ENCODE measurements around the gene TRIM2. TPM values are rescaled to one million over a fixed set of nuclear protein-coding genes. Genes with fewer than 3 reads are reported as not detected.

The TRIM2 gene
- polyA plus RNA-seq, 1 of the 3 experiments (the other 2 are of a cell fraction), result 16.4 TPM

- H3K9me3 ChIP-seq, result no peaks in the 10 kb centered on the region
- H3K9me2 ChIP-seq, result no peaks in the 10 kb centered on the region
- ChIA-PET POLR2A (no interaction called here), CTCF (interaction anchor here (1.1 kb wide), 1 partner anchor 8 kb away, joined by 3 read pairs; no protein-coding TSS in a partner anchor)
- no peak overlapping the region for H3K9ac ChIP-seq
- WGBS (ENCODE audit: low lambda C conversion rate), result 90% methylated on average over 4 of the region's 4 CpGs
- TF ChIP-seq EZH2phosphoT487 (IDR thresholded peaks at IDR 0.05; ENCODE audit: borderline replicate concordance, low read depth) (no peak), TEAD4 (IDR thresholded peaks at IDR 0.05; ENCODE audit: borderline replicate concordance, insufficient read depth) (no peak), MEF2A (IDR thresholded peaks at IDR 0.05; ENCODE audit: borderline replicate concordance, low read depth) (no peak), MXI1 (IDR thresholded peaks at IDR 0.05; ENCODE audit: low read depth, low read length) (no peak), PBX3 (IDR thresholded peaks at IDR 0.05) (no peak), ELF1 (IDR thresholded peaks at IDR 0.05) (no peak), FOXJ3 (CRISPR knock-in tag; IDR thresholded peaks at IDR 0.05) (no peak), RAD21 (IDR thresholded peaks at IDR 0.05; ENCODE audit: low read length) (no peak), RXRA (IDR thresholded peaks at IDR 0.05; ENCODE audit: borderline replicate concordance, low read depth) (no peak), USF1 (IDR thresholded peaks at IDR 0.05; ENCODE audit: borderline replicate concordance, low read depth) (no peak), NFIC (IDR thresholded peaks at IDR 0.05; ENCODE audit: borderline replicate concordance) (no peak)
- H3K4me2 ChIP-seq, result no peak overlapping the region
- peaks cover 42% of the 10 kb centered on the region for H3K79me2 ChIP-seq (ENCODE audit: insufficient read depth)
- H3K27ac ChIP-seq (ENCODE audit: low read depth in 2 of 2, low read length in 1 of 2), result no peak overlapping the region
- H3K27me3 ChIP-seq (ENCODE audit: insufficient read depth), result no peaks in the 10 kb centered on the region
- H2AFZ ChIP-seq (ENCODE audit: low read depth), result no peak overlapping the region
- no peaks in the 10 kb centered on the region for H3F3A ChIP-seq (replicated peaks; ENCODE audit: insufficient read depth)
- DNase-seq, result no peak
- peaks cover 0 to 3% of the 10 kb centered on the region in 2 experiments; a peak in 1 of 4 replicates for H3K4me1 ChIP-seq (ENCODE audit: control insufficient read depth in 1 of 2, insufficient read depth in 2 of 2, low read depth in 1 of 2, low read length in 1 of 2)
- peaks cover 0 to 4% of the 10 kb centered on the region in 2 experiments for H3K36me3 ChIP-seq (replicated peaks in 1 of 2; ENCODE audit: control insufficient read depth in 1 of 2, insufficient read depth in 2 of 2, low read length in 1 of 2)
- H3K4me3 ChIP-seq (ENCODE audit: low read depth in 2 of 2, low read length in 1 of 2), result no peak overlapping the region
- H4K20me1 ChIP-seq (ENCODE audit: insufficient read depth), result 0 out of 2 replicates have a peak, but pooled peaks cover 2% of the 10 kb centered on the region
Observed at GRCh38 chr4:153268295-153268694, 64.1 kb downstream of the TRIM2 start.

- ChIA-PET POLR2A (no interaction called here), CTCF (no interaction called here)
- H3K9me2 ChIP-seq, result no peaks in the 10 kb centered on the region
- H3K9ac ChIP-seq, result no peak overlapping the region
- H3K79me2 ChIP-seq (ENCODE audit: insufficient read depth), result peaks cover 51% of the 10 kb centered on the region
- DNase-seq, result no peak
- no peak overlapping the region for H3K4me3 ChIP-seq (ENCODE audit: low read depth in 2 of 2, low read length in 1 of 2)
- 0 out of 2 replicates have a peak, but pooled peaks cover 2% of the 10 kb centered on the region for H4K20me1 ChIP-seq (ENCODE audit: insufficient read depth)
- H3K27me3 ChIP-seq (ENCODE audit: insufficient read depth), result no peaks in the 10 kb centered on the region
- peaks cover 0 to 4% of the 10 kb centered on the region in 2 experiments for H3K36me3 ChIP-seq (replicated peaks in 1 of 2; ENCODE audit: control insufficient read depth in 1 of 2, insufficient read depth in 2 of 2, low read length in 1 of 2)
- H3F3A ChIP-seq (replicated peaks; ENCODE audit: insufficient read depth), result no peaks in the 10 kb centered on the region
- no peak overlapping the region for H3K4me2 ChIP-seq
- H2AFZ ChIP-seq (ENCODE audit: low read depth), result no peak overlapping the region
- no peak overlapping the region for H3K27ac ChIP-seq (ENCODE audit: low read depth in 2 of 2, low read length in 1 of 2)
- 85% methylated on average over 5 of the region's 5 CpGs for WGBS (ENCODE audit: low lambda C conversion rate)
- TF ChIP-seq EZH2phosphoT487 (IDR thresholded peaks at IDR 0.05; ENCODE audit: borderline replicate concordance, low read depth) (no peak), GATA2 (CRISPR knock-in tag; IDR thresholded peaks at IDR 0.05) (no peak), ZBTB33 (IDR thresholded peaks at IDR 0.05; ENCODE audit: borderline replicate concordance, low read depth) (no peak)
- H3K9me3 ChIP-seq, result no peaks in the 10 kb centered on the region
- H3K4me1 ChIP-seq (ENCODE audit: control insufficient read depth in 1 of 2, insufficient read depth in 2 of 2, low read depth in 1 of 2, low read length in 1 of 2), result peaks cover 0 to 3% of the 10 kb centered on the region in 2 experiments; a peak in 1 of 4 replicates
Observed at GRCh38 chr4:153269218-153269990, 65.2 kb downstream of the TRIM2 start.
